GM12878 (cell line): Measurements from ENCODE around the gene NRXN3. TPM values are rescaled to one million over a fixed set of nuclear protein-coding genes. Genes with fewer than 3 reads are reported as not detected.

Source experiments
- ATAC-seq: fragments of 200-7000 bp; cut with Tn5 transposase; 3 replicates; pipeline ENCODE4 v1.9.1; 2020; ENCODE audit warnings: mild to moderate bottlenecking, moderate library complexity
- BruUV-seq: library from RNA; stranded (reverse); fragments of 400-500 nt; replicated peaks from 2 replicates; lab custom pipeline; 2021; lab: Mats Ljungman, UMichigan
- CTCF ChIA-PET: fragments of 300-600 bp; sonication (Branson Sonifier 250); formaldehyde crosslinking; extraction: SDS; loops from one replicate; lab custom pipeline; 2021; ENCODE audit warnings: inconsistent platforms; lab: Yijun Ruan, JAX
- POLR2A ChIA-PET: fragments of 350-600 bp; formaldehyde crosslinking; extraction: SDS; loops from one replicate; lab custom pipeline; 2021; ENCODE audit warnings: inconsistent platforms; lab: Charles Lee
- RAD21 ChIA-PET: fragments of 300-600 bp; sonication (Branson Sonifier 250); formaldehyde crosslinking; loops from one replicate; lab custom pipeline; 2023; ENCODE audit warnings: antibody characterized with exemption; ENCODE audit not compliant: unreplicated experiment; lab: Charles Lee
- SMC1A ChIA-PET: fragments of 300-600 bp; sonication (Branson Sonifier 250); formaldehyde crosslinking; loops from one replicate; lab custom pipeline; 2023; ENCODE audit not compliant: unreplicated experiment, uncharacterized antibody; lab: Charles Lee
- DNase-seq: peaks from one replicate; pipeline ENCODE4 v3.0.0-alpha.2; 2011; ENCODE audit warnings: low read depth, low spot score
- FAIRE-seq: peaks from 3 replicates; lab custom pipeline; 2011; peaks lifted over from hg19 to GRCh38; lab: Jason Lieb, UNC
- H2AFZ ChIP-seq: 2 replicates; pipeline ENCODE4 v1.6.0; 2011; ENCODE audit warnings: low read depth, low read length, control low read depth; ENCODE audit not compliant: control insufficient read depth
- H3K27ac ChIP-seq: 2 replicates; pipeline ENCODE4 v1.5.1; 2011; ENCODE audit warnings: control low read depth; ENCODE audit not compliant: control insufficient read depth, insufficient read depth
- H3K27me3 ChIP-seq, 2 experiments: replicated peaks in 1 of 2; 2 replicates each; pipeline versions ENCODE4 v1.6.0 to v1.6.1; 2011; ENCODE audit warnings: low read length in 1 of 2; ENCODE audit not compliant: control insufficient read depth in 2 of 2, insufficient read depth in 2 of 2
- H3K36me3 ChIP-seq, 2 experiments: 2 replicates each; pipeline ENCODE4 v1.5.1; 2011; ENCODE audit warnings: low read length in 1 of 2; ENCODE audit not compliant: control insufficient read depth in 2 of 2, insufficient read depth in 2 of 2
- H3K4me1 ChIP-seq: 2 replicates; pipeline ENCODE4 v1.6.1; 2011; ENCODE audit warnings: mild to moderate bottlenecking, low read length, moderate library complexity, mixed read lengths; ENCODE audit not compliant: control insufficient read depth, insufficient read depth
- H3K4me2 ChIP-seq: 2 replicates; pipeline ENCODE4 v1.6.0; 2011; ENCODE audit warnings: control low read depth; ENCODE audit not compliant: control insufficient read depth, insufficient read depth
- H3K4me3 ChIP-seq: fragments of 200-600 bp; sonication (generic); 2 replicates; pipeline ENCODE4 v1.5.1; 2016
- H3K79me2 ChIP-seq: 2 replicates; pipeline ENCODE4 v1.6.0; 2011; ENCODE audit warnings: low read length; ENCODE audit not compliant: control insufficient read depth, insufficient read depth
- H3K9ac ChIP-seq: 2 replicates; pipeline ENCODE4 v1.8.0; 2011; ENCODE audit warnings: low read length, control low read depth, mixed read lengths; ENCODE audit not compliant: control insufficient read depth, insufficient read depth
- H3K9me3 ChIP-seq: replicated peaks from 3 replicates; pipeline ENCODE4 v1.5.1; 2011; ENCODE audit warnings: mild to moderate bottlenecking, low read length; ENCODE audit not compliant: control insufficient read depth, insufficient read depth
- H4K20me1 ChIP-seq: 2 replicates; pipeline ENCODE4 v1.6.0; 2011; ENCODE audit not compliant: control insufficient read depth, insufficient read depth
- E4F1 ChIP-seq: fragments of 450-650 bp; IDR thresholded peaks from 2 replicates; pipeline ENCODE4 v1.6.1; 2018; ENCODE audit warnings: borderline replicate concordance, mild to moderate bottlenecking; ENCODE audit not compliant: partially characterized antibody
- HDGF ChIP-seq: fragments of 450-650 bp; IDR thresholded peaks from 2 replicates; pipeline ENCODE4 v1.6.1; 2016; ENCODE audit warnings: antibody characterized with exemption
- RCOR1 ChIP-seq: conservative IDR thresholded peaks from 2 replicates; pipeline ENCODE4 v1.6.1; 2012; ENCODE audit warnings: low read depth, low read length, improper control_type of control experiment
- SIN3A ChIP-seq: IDR thresholded peaks from 2 replicates; pipeline ENCODE4 v1.6.1; 2012; ENCODE audit warnings: low read depth, low read length, improper control_type of control experiment
- SREBF2 ChIP-seq: IDR thresholded peaks from 2 replicates; pipeline ENCODE4 v1.6.1; 2012; ENCODE audit warnings: mild to moderate bottlenecking, low read length
- YY1 ChIP-seq: IDR thresholded peaks from 2 replicates; pipeline ENCODE4 v1.6.1; 2011; ENCODE audit warnings: low read depth, mild to moderate bottlenecking, low read length
- ZSCAN29 ChIP-seq: fragments of 450-650 bp; IDR thresholded peaks from 2 replicates; pipeline ENCODE4 v1.6.1; 2017; ENCODE audit warnings: mild to moderate bottlenecking, moderate library complexity
- WGBS: methylation state at CpG from one replicate; pipeline ENCODE4 v1.1.6; 2016; ENCODE audit warnings: low lambda C conversion rate; ENCODE audit not compliant: insufficient replicate concordance, insufficient coverage; ENCODE audit errors: missing lambda C conversion rate; 5-methylcytosine and 5-hydroxymethylcytosine counted together
- in situ Hi-C: fragments of 300-500 bp; cut with MboI; formaldehyde crosslinking; loops from 9 replicates; pipeline ENCODE4 v1.14.3; 2018; ENCODE audit warnings: mixed read lengths
- intact Hi-C: fragments of 100-400 bp; cut with micrococcal nuclease; formaldehyde crosslinking; loops from one replicate; pipeline ENCODE4 v1.14.2; 2022; ENCODE audit not compliant: unreplicated experiment
- polyA plus RNA-seq, 11 experiments: library from polyadenylated mRNA; depleted of rRNA in 4 of 11; unstranded in 6 of 11; stranded (reverse) in 5 of 11; fragments of >200 nt; fragmentation: Nextera tagmentation in 4 of 11; fragmentation: Illumina TruSeq in 1 of 11; extraction: Ambion mirVana in 4 of 11; extraction: Trizol in 1 of 11; gene quantifications; 1 replicate in 1 of 11; 2 replicates in 10 of 11; pipeline versions ENCODE4 v1.2.1 to v1.2.3, GENCODE V29; 2011 to 2016; ENCODE audit warnings: inconsistent platforms in 2 of 11, missing spikeins in 2 of 11, low read depth in 1 of 11
- total RNA-seq, 4 experiments: library from RNA; depleted of rRNA in 3 of 4; stranded (reverse); fragments of >200 nt in 3 of 4; fragmentation: Illumina TruSeq in 1 of 4; extraction: Trizol in 1 of 4; gene quantifications; 2 replicates each; pipeline versions ENCODE4 v1.2.1 to v1.2.3, GENCODE V29; 2013 to 2021
- TF ChIP-seq, protein P1 (sequence below): IDR thresholded peaks from 2 replicates; pipeline ENCODE4 v1.6.1; 2011; ENCODE audit warnings: borderline replicate concordance, low read depth, mild to moderate bottlenecking, moderate library complexity, mixed read lengths, low read length; ENCODE audit not compliant: insufficient read depth; ENCODE audit errors: extremely low read length

Gene NRXN3
- total and polyA plus RNA-seq, 10 of the 15 experiments (the other 5 are each of a cell fraction or from before 2014, with no cell fraction given), result 0.52 to 3.3 (median 1.4) TPM

GRCh38 chr14:79137836-79138235, 967.7 kb downstream of the NRXN3 start (continued):
- TF ChIP-seq E4F1 (no peak), ZSCAN29 (no peak), HDGF (no peak), SIN3A (no peak), SREBF2 (no peak), YY1 (no peak)
- TF ChIP-seq, protein P1, sequence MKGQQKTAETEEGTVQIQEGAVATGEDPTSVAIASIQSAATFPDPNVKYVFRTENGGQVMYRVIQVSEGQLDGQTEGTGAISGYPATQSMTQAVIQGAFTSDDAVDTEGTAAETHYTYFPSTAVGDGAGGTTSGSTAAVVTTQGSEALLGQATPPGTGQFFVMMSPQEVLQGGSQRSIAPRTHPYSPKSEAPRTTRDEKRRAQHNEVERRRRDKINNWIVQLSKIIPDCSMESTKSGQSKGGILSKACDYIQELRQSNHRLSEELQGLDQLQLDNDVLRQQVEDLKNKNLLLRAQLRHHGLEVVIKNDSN, result no peak

DNA sequence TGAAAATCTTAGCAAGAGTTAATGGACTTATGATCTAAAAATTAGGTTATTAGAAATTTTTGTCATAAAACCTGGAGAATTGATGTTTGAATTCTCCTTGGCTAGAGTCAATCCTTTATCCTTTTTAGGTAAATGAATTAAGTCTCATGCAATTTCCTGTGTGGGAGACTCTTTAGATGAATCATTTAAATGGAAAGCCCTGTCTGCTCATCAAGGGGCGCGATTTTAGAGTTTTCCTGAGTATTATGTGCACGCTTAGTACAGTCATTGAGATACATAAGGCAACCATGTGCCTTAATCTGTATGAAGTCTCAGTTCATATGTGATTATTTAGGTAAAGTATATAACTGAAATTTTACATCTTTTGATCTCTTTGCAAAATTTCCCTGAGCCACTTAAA, 974.7 kb downstream of the NRXN3 start:
- DNase-seq, result no peak
- BruUV-seq, result no TSS peak
- H3K4me2 ChIP-seq, result no peak overlapping the region
- WGBS, result 0% methylated on average over 3 of the region's 3 CpGs
- H3K27ac ChIP-seq, result no peak overlapping the region
- POLR2A ChIA-PET, result no interaction called here
- no peak for TF ChIP-seq RCOR1
- H3K9ac ChIP-seq, result no peak overlapping the region
- no peak for ATAC-seq
- RAD21 ChIA-PET, result no interaction called here
- FAIRE-seq, result no peak
- H3K4me3 ChIP-seq, result no peak overlapping the region
- no peaks in the 10 kb centered on the region for H3K27me3 ChIP-seq
- no peaks in the 10 kb centered on the region for H3K9me3 ChIP-seq
- intact Hi-C loops, result no loop called here
- SMC1A ChIA-PET, result no interaction called here
- no peaks in the 10 kb centered on the region for H3K79me2 ChIP-seq
- H4K20me1 ChIP-seq, result no peaks in the 10 kb centered on the region
- CTCF ChIA-PET, result no interaction called here
- H3K36me3 ChIP-seq, result no peaks in the 10 kb centered on the region
- no peaks in the 10 kb centered on the region for H3K4me1 ChIP-seq
- in situ Hi-C loops, result no loop called here
- no peak overlapping the region for H2AFZ ChIP-seq
